ENCODE data around the gene LIPM.
A peak's percentile ranks its signal among the peaks of the same experiment; 100 is the strongest.

The LIPM gene

GRCh38 chr10:88802523-88803285 is at the start of gene LIPM:
Gene LIPM, plus strand, starts transcription at chr10:88802730. Its CDS starts 167 bp downstream, at chr10:88802897.
- no peak for DNase-seq

GRCh38 chr10:88754287-88754686 is 48.2 kb upstream of the LIPM start:
- DNase-seq, result peak; percentile 72

- no peak for DNase-seq
Observed at GRCh38 chr10:88755753-88756152, 46.8 kb upstream of the LIPM start.

GRCh38 chr10:88756660-88757059 is 45.9 kb upstream of the LIPM start:
- DNase-seq, result no peak

GRCh38 chr10:88759366-88760101 is 43.0 kb upstream of the LIPM start, which contains the start of gene LIPN:
Gene LIPN, plus strand, starts transcription at chr10:88760020. Its CDS starts 1,386 bp downstream, at chr10:88761406.
- no peak for DNase-seq

GRCh38 chr10:88762906-88763305 is 39.6 kb upstream of the LIPM start:
- DNase-seq, result no peak

- no peak for DNase-seq
Observed at GRCh38 chr10:88763441-88763840, 39.1 kb upstream of the LIPM start.

GRCh38 chr10:88764110-88764509 is 38.4 kb upstream of the LIPM start:
- DNase-seq, result no peak

- no peak for DNase-seq
Observed at GRCh38 chr10:88765816-88766215, 36.7 kb upstream of the LIPM start.

GRCh38 chr10:88769384-88769783 is 33.1 kb upstream of the LIPM start:
- no peak for DNase-seq

- DNase-seq, result no peak
Observed at GRCh38 chr10:88781206-88781605, 21.3 kb upstream of the LIPM start.

- DNase-seq, result no peak
Observed at GRCh38 chr10:88782222-88782621, 20.3 kb upstream of the LIPM start.

- DNase-seq, result peak; percentile 45
Observed at GRCh38 chr10:88783724-88784123, 18.8 kb upstream of the LIPM start.

GRCh38 chr10:88786032-88786770 is 16.3 kb upstream of the LIPM start:
- DNase-seq, result no peak

- DNase-seq, result no peak
Observed at GRCh38 chr10:88787463-88787862, 15.1 kb upstream of the LIPM start.

GRCh38 chr10:88788924-88789323 is 13.6 kb upstream of the LIPM start:
- no peak for DNase-seq

- DNase-seq, result peak; percentile 38
Observed at GRCh38 chr10:88791924-88792323, 10.6 kb upstream of the LIPM start.

GRCh38 chr10:88792661-88793060 is 9.9 kb upstream of the LIPM start:
- peak; percentile 60 for DNase-seq

- peak; percentile 57 for DNase-seq
Observed at GRCh38 chr10:88793712-88794299, 8.7 kb upstream of the LIPM start.

GRCh38 chr10:88794731-88795130 is 7.8 kb upstream of the LIPM start:
- no peak for DNase-seq

- DNase-seq, result peak; percentile 64
Observed at GRCh38 chr10:88800152-88801125, 2.1 kb upstream of the LIPM start.

GRCh38 chr10:88803641-88804040 is 1.1 kb downstream of the LIPM start:
- DNase-seq, result no peak

Measured in EL (cell line).